ENCODE measurements around the gene NR1H4. TPM values are rescaled to one million over a fixed set of nuclear protein-coding genes. Genes with fewer than 3 reads are reported as not detected.

The NR1H4 gene
- total and polyA plus RNA-seq, 2 of the 13 experiments (the other 11 are each of a cell fraction or from before 2014, with no cell fraction given): 27.3 to 114 TPM

DNA sequence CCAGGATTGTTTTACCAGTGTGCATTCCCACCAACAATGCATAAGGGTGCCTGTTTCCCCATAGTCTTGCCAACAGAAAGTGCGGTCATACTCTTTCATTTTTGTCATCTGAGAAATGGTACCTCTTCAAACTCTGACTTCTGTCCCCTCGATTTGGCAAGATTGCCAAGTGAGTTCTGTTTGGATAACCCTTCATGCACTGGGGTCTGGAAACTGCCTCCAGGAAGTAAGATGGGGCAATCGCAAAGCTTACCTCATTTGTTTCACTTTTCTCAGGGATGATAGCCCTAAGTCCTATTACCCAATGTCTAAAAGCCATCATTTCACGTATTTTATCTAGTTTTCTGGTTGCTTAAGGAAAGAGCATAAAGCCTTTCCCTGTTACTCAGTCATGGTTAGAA is 28.6 kb upstream of the NR1H4 start (continued):
- TF ChIP-seq, protein P1, sequence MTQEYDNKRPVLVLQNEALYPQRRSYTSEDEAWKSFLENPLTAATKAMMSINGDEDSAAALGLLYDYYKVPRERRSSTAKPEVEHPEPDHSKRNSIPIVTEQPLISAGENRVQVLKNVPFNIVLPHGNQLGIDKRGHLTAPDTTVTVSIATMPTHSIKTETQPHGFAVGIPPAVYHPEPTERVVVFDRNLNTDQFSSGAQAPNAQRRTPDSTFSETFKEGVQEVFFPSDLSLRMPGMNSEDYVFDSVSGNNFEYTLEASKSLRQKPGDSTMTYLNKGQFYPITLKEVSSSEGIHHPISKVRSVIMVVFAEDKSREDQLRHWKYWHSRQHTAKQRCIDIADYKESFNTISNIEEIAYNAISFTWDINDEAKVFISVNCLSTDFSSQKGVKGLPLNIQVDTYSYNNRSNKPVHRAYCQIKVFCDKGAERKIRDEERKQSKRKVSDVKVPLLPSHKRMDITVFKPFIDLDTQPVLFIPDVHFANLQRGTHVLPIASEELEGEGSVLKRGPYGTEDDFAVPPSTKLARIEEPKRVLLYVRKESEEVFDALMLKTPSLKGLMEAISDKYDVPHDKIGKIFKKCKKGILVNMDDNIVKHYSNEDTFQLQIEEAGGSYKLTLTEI (CRISPR knock-in tag; conservative IDR thresholded peaks at IDR 0.05): no peak
- TF ChIP-seq ZNF761 (CRISPR knock-in tag; conservative IDR thresholded peaks at IDR 0.05): no peak
- TF ChIP-seq EHMT2 (IDR thresholded peaks at IDR 0.05; ENCODE audit: borderline replicate concordance, low read depth, low read length): no peak
- TF ChIP-seq ISX (CRISPR knock-in tag; conservative IDR thresholded peaks at IDR 0.05): no peak
- TF ChIP-seq ZNF282 (IDR thresholded peaks at IDR 0.05; ENCODE audit: partially characterized antibody): no peak
- TF ChIP-seq, protein P2, sequence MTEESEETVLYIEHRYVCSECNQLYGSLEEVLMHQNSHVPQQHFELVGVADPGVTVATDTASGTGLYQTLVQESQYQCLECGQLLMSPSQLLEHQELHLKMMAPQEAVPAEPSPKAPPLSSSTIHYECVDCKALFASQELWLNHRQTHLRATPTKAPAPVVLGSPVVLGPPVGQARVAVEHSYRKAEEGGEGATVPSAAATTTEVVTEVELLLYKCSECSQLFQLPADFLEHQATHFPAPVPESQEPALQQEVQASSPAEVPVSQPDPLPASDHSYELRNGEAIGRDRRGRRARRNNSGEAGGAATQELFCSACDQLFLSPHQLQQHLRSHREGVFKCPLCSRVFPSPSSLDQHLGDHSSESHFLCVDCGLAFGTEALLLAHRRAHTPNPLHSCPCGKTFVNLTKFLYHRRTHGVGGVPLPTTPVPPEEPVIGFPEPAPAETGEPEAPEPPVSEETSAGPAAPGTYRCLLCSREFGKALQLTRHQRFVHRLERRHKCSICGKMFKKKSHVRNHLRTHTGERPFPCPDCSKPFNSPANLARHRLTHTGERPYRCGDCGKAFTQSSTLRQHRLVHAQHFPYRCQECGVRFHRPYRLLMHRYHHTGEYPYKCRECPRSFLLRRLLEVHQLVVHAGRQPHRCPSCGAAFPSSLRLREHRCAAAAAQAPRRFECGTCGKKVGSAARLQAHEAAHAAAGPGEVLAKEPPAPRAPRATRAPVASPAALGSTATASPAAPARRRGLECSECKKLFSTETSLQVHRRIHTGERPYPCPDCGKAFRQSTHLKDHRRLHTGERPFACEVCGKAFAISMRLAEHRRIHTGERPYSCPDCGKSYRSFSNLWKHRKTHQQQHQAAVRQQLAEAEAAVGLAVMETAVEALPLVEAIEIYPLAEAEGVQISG (CRISPR knock-in tag; IDR thresholded peaks at IDR 0.05): no peak
- TF ChIP-seq NKX3-1 (CRISPR knock-in tag; IDR thresholded peaks at IDR 0.05): no peak
- no peak for TF ChIP-seq KDM2A (CRISPR knock-in tag; IDR thresholded peaks at IDR 0.05; ENCODE audit: borderline replicate concordance, low read depth)
- no peak for TF ChIP-seq SMC3 (IDR thresholded peaks at IDR 0.05; ENCODE audit: low read length)
- TF ChIP-seq ETV6 (CRISPR knock-in tag; conservative IDR thresholded peaks at IDR 0.05): 0 out of 2 replicates have a peak, but pooled peaks have one; percentile 41
- no peak for TF ChIP-seq ZNF550 (CRISPR knock-in tag; IDR thresholded peaks at IDR 0.05; ENCODE audit: borderline replicate concordance)
- no peak for TF ChIP-seq SMYD3 (CRISPR knock-in tag; IDR thresholded peaks at IDR 0.05)
- no peak for TF ChIP-seq POLR2AphosphoS5 (IDR thresholded peaks at IDR 0.05; ENCODE audit: low read depth, low read length)
- TF ChIP-seq, protein P3, sequence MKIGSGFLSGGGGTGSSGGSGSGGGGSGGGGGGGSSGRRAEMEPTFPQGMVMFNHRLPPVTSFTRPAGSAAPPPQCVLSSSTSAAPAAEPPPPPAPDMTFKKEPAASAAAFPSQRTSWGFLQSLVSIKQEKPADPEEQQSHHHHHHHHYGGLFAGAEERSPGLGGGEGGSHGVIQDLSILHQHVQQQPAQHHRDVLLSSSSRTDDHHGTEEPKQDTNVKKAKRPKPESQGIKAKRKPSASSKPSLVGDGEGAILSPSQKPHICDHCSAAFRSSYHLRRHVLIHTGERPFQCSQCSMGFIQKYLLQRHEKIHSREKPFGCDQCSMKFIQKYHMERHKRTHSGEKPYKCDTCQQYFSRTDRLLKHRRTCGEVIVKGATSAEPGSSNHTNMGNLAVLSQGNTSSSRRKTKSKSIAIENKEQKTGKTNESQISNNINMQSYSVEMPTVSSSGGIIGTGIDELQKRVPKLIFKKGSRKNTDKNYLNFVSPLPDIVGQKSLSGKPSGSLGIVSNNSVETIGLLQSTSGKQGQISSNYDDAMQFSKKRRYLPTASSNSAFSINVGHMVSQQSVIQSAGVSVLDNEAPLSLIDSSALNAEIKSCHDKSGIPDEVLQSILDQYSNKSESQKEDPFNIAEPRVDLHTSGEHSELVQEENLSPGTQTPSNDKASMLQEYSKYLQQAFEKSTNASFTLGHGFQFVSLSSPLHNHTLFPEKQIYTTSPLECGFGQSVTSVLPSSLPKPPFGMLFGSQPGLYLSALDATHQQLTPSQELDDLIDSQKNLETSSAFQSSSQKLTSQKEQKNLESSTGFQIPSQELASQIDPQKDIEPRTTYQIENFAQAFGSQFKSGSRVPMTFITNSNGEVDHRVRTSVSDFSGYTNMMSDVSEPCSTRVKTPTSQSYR (CRISPR knock-in tag; IDR thresholded peaks at IDR 0.05; ENCODE audit: borderline replicate concordance): peak; percentile 40; the same call in 1 of the 2 replicates
- no peak for TF ChIP-seq ZNF839 (CRISPR knock-in tag; IDR thresholded peaks at IDR 0.05; ENCODE audit: borderline replicate concordance)
- TF ChIP-seq SIN3B (IDR thresholded peaks at IDR 0.05; ENCODE audit: low read length): no peak
- no peak for TF ChIP-seq ZSCAN25 (CRISPR knock-in tag; IDR thresholded peaks at IDR 0.05)
- TF ChIP-seq NPAS2 (CRISPR knock-in tag; IDR thresholded peaks at IDR 0.05; ENCODE audit: borderline replicate concordance): no peak
- no peak for TF ChIP-seq BATF2 (CRISPR knock-in tag; IDR thresholded peaks at IDR 0.05)
